Stimulated activated CD4-positive, alpha-beta T cell treated with anti-CD3 and anti-CD28 coated beads, TNF-alpha, amount 100 ng/mL, for 1 hour (primary cell): ENCODE measurements around the gene PRR14.
"Not testable (repeated sequence)": the region's sequence is repeated elsewhere in the genome, so short reads cannot be mapped to it uniquely, and the experiment has no call there.

Experiments used
- DNase-seq, 3 donors: peaks; one replicate each; pipeline ENCODE4 v3.0.0-alpha.2; 2020; ENCODE audit warnings: low read depth in 3 of 3, low spot score in 1 of 3

PRR14 gene

DNA sequence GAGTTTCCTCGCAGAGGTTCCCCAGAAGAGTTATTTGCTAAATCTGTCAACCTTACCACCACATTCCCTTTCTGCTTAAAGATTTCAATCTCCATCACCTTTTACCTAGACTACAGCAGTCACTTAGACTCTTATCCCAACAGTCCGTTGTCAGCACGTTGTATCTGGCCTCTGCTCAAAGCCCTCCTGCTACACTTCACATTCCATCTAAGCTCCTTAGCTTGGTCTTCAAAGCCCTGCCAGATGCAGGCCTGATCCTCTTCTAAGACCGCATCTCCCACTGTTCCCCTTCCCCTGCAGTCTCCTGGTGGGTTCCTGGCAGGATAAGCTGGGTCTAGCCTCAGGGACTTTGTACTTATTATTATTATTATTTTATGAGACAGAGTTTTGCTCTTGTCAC, 37.9 kb downstream of the PRR14 start:
- DNase-seq, result no peak

DNA sequence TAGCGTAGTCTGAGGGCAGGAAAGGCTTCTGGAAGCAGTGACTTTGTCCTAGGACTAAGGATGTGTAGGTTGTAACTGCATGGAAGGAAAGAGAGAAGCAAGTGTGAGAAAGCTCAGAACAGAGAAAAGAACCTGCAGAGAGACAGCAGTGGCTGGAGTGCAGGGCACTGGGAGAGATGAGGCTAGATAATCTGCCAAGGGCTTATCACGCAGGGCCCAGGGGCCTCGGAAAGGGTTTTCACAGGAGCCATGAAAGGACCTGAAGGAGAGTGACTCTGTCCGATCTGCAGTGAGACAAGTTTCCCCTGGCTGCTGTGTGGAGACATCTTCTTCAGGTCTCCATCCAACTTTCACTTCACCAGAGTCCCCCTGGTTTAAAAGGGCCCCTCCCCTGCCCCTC, 41.1 kb downstream of the PRR14 start:
- DNase-seq, result no peak

DNA sequence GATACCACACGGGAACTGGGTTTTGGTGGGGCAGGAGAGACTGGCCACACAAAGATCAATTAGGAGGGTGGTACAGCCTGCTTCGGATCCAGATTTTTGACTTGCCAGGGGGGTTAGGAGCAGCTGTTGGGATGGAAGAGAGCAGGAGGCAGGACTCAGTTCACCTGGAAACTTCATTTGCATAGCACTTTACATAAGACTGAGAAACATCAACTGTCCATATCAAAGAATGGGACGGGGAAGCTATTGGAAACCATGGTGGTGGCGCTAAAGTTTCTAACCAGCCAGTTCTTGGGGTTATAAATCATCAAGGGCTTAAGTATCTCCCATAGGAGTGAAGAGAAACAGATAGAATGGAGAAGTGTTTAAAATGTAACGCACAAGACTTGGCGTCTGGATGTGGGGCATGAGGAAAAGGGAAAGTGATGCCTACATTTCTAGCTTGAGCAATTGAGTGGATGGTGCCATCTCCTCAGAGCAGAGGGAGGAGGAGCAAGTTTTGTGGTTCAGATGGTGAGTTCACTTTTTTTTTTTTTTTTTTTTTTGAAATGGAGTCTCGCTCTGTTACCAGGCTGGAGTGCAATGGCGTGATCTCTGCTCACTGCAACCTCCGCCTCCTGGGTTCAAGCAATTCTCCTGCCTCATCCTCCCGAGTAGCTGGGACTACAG, 41.8 kb downstream of the PRR14 start:
- no peak for DNase-seq

GRCh38 chr16:30694926-30695693, 44.4 kb downstream of the PRR14 start:
- no peak for DNase-seq

DNA sequence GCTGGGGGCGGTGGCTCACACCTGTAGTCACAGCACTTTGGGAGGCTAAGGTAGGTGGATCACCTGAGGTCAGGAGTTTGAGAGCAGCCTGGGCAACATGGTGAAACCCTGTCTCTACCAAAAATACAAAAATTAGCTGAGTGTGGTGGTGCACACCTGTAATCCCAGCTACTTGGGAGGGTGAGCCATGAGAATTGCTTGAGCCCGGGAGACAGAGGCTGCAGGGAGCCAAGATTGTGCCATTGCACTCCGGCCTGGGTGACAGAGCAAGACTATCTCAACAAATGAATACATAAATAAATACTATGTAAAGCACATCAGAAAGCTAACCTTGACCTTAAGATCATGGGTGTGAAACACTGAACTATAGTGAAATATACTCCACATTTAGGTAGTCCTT, 45.9 kb downstream of the PRR14 start:
- DNase-seq, result not testable (repeated sequence)

DNA sequence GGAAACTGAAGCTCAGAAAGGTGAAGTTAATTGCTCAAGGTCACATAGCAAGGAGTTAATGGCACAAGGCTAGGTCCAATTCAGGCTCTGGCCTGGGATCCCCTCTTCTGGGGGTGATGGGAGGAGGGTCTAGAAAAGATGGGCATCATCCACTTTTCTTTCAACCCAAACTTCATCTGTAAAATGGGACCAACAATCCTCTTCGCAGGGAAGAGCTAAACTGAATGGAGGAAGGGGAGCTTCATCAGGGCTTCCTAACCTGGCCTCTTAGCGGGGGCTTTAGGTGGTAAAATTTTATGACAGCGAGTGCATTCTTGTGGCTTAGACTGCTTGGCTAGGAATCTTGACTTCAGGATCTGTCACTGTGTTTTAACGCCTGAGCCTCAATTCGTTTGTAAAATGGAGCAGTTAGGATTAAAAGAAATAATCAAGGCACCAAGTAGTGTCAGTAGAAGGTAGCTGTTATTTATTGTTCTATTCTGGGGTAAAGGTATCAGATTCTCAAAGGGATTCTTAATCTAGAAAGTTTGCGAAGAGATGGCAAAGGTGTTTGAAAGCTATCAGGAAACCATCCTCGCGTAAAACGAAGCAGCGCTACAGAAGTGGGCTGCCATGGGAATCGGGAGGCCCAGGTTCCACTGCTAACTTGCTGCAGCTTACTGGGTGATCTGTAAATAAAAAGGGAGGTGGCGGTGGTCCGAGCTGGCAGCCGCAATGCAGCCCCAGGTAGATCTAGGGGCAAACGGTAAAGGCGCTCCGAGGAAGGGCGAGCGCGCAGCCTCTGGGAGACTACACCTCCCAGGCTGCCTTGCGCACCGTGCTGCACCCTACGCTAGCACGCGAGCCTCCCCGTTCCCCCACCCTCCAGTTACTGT, 46.7 kb downstream of the PRR14 start:
- DNase-seq, result no peak

- DNase-seq, result peak; percentile 97 to 99 (median 98)
These were observed 47.5 kb downstream of the PRR14 start for GRCh38 chr16:30698139-30698815.

GRCh38 chr16:30698816-30699614, 48.3 kb downstream of the PRR14 start, which contains the start of gene SRCAP:
SRCAP (plus strand) TSS chr16:30699171; CDS start chr16:30700825, 1,654 bp downstream.
- peak; percentile 43 to 78 (median 64) for DNase-seq

- no peak for DNase-seq
These were observed 48.9 kb downstream of the PRR14 start for GRCh38 chr16:30699615-30700099.

DNA sequence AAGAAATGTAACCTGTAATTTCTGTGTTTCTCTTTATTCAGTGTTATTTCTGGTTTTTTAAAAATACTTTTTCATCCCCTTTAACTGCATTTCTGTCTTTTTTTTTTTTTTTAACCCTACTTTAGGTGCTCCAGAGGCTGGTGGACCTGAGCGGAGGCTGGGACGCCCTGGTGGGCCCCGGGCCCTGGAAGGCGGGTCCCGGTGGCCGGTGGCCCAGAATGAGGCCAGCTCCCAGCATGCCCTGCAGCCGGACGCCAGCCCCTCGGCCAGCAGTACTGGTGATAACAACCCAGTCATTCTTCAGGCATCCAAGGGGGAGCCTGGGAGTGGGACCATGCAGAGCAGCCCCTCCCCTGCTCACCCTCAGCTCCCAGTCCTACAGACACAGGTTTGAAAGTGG, 49.7 kb downstream of the PRR14 start:
- no peak for DNase-seq

GRCh38 chr16:30700971-30701370, 50.2 kb downstream of the PRR14 start:
- DNase-seq, result no peak

GRCh38 chr16:30703071-30703470, 52.3 kb downstream of the PRR14 start:
- not testable (repeated sequence) for DNase-seq

GRCh38 chr16:30703971-30704370, 53.2 kb downstream of the PRR14 start:
- no peak for DNase-seq
